Measurements from ENCODE around the gene ADAM8.

ADAM8 gene

GRCh38 chr10:133214468-133215410, 61.9 kb downstream of the ADAM8 start:
- Histone ChIP-seq H3K4me3 (ENCODE audit: low read depth in 1 of 2, low read length in 2 of 2) (no peak overlapping the region), H3K36me3 (ENCODE audit: insufficient read depth, low read length) (no peaks in the 10 kb centered on the region), H3K9ac (ENCODE audit: low read depth, low read length) (no peak overlapping the region), H3K27me3 (ENCODE audit: insufficient read depth, low read length, poor library complexity) (no peaks in the 10 kb centered on the region), H3K4me1 (ENCODE audit: insufficient read depth, low read length) (no peaks in the 10 kb centered on the region), H3K79me2 (ENCODE audit: insufficient read depth, low read length) (no peaks in the 10 kb centered on the region), H4K20me1 (ENCODE audit: insufficient read depth, low read length) (no peaks in the 10 kb centered on the region; the same call in 1 of the 2 replicates), H3K9me3 (ENCODE audit: insufficient read depth, low read length, severe bottlenecking) (no peaks in the 10 kb centered on the region), H3K27ac (ENCODE audit: low read length) (no peak overlapping the region), H2AFZ (ENCODE audit: low read depth, low read length) (no peak overlapping the region), H3K4me2 (ENCODE audit: insufficient read depth, low read length) (no peak overlapping the region)
- ATAC-seq (ENCODE audit: insufficient read depth, low read depth) (no peak), DNase-seq (no peak)
- no peak for TF ChIP-seq CTCF (IDR thresholded peaks at IDR 0.05; ENCODE audit: borderline replicate concordance, extremely low read depth, low read length, poor library complexity, severe bottlenecking)
- no peak for TF ChIP-seq EZH2 (IDR thresholded peaks at IDR 0.05; ENCODE audit: borderline replicate concordance, low read depth, low read length, severe bottlenecking)

- Histone ChIP-seq H3K27ac (ENCODE audit: low read length) (no peak overlapping the region), H3K9ac (ENCODE audit: low read depth, low read length) (no peak overlapping the region), H3K9me3 (ENCODE audit: insufficient read depth, low read length, severe bottlenecking) (no peaks in the 10 kb centered on the region), H3K4me3 (ENCODE audit: low read depth in 1 of 2, low read length in 2 of 2) (no peak overlapping the region), H3K4me2 (ENCODE audit: insufficient read depth, low read length) (no peak overlapping the region), H4K20me1 (ENCODE audit: insufficient read depth, low read length) (peaks cover 7% of the 10 kb centered on the region; the same call in 1 of the 2 replicates), H3K27me3 (ENCODE audit: insufficient read depth, low read length, poor library complexity) (no peaks in the 10 kb centered on the region), H3K4me1 (ENCODE audit: insufficient read depth, low read length) (no peaks in the 10 kb centered on the region), H3K36me3 (ENCODE audit: insufficient read depth, low read length) (no peaks in the 10 kb centered on the region), H3K79me2 (ENCODE audit: insufficient read depth, low read length) (no peaks in the 10 kb centered on the region), H2AFZ (ENCODE audit: low read depth, low read length) (no peak overlapping the region)
- no peak for DNase-seq
- no peak for ATAC-seq (ENCODE audit: insufficient read depth, low read depth)
- TF ChIP-seq CTCF (IDR thresholded peaks at IDR 0.05; ENCODE audit: borderline replicate concordance, extremely low read depth, low read length, poor library complexity, severe bottlenecking) = no peak
- TF ChIP-seq EZH2 (IDR thresholded peaks at IDR 0.05; ENCODE audit: borderline replicate concordance, low read depth, low read length, severe bottlenecking) = no peak
Measured at GRCh38 chr10:133213641-133214467, 62.8 kb downstream of the ADAM8 start.

- ATAC-seq (ENCODE audit: insufficient read depth, low read depth) (no peak), DNase-seq (no peak)
- H3K4me2 ChIP-seq (ENCODE audit: insufficient read depth, low read length) = no peak overlapping the region
- peaks cover 7% of the 10 kb centered on the region; the same call in 1 of the 2 replicates for H4K20me1 ChIP-seq (ENCODE audit: insufficient read depth, low read length)
- no peak overlapping the region for H3K4me3 ChIP-seq (ENCODE audit: low read depth in 1 of 2, low read length in 2 of 2)
- H3K4me1 ChIP-seq (ENCODE audit: insufficient read depth, low read length) = no peaks in the 10 kb centered on the region
- no peak overlapping the region for H3K9ac ChIP-seq (ENCODE audit: low read depth, low read length)
- H3K9me3 ChIP-seq (ENCODE audit: insufficient read depth, low read length, severe bottlenecking) = no peaks in the 10 kb centered on the region
- H3K27me3 ChIP-seq (ENCODE audit: insufficient read depth, low read length, poor library complexity) = no peaks in the 10 kb centered on the region
- TF ChIP-seq CTCF (IDR thresholded peaks at IDR 0.05; ENCODE audit: borderline replicate concordance, extremely low read depth, low read length, poor library complexity, severe bottlenecking) (no peak), EZH2 (IDR thresholded peaks at IDR 0.05; ENCODE audit: borderline replicate concordance, low read depth, low read length, severe bottlenecking) (no peak)
- no peak overlapping the region for H3K27ac ChIP-seq (ENCODE audit: low read length)
- no peaks in the 10 kb centered on the region for H3K79me2 ChIP-seq (ENCODE audit: insufficient read depth, low read length)
- H3K36me3 ChIP-seq (ENCODE audit: insufficient read depth, low read length) = no peaks in the 10 kb centered on the region
- H2AFZ ChIP-seq (ENCODE audit: low read depth, low read length) = no peak overlapping the region
Measured at GRCh38 chr10:133212853-133213494, 63.7 kb downstream of the ADAM8 start.

Data from DND-41 (cell line).